NCI-H1436 (cell line): Measurements from ENCODE around the gene TMEM123.
"Not testable (repeated sequence)": the region's sequence is repeated elsewhere in the genome, so short reads cannot be mapped to it uniquely, and the experiment has no call there.

ENCODE experiments used
- DNase-seq: peaks from one replicate; lab custom pipeline; 2025; lab: John Stamatoyannopoulos, UW

TMEM123 gene

GRCh38 chr11:102391549-102392237 is 60.9 kb downstream of the TMEM123 start:
- no peak for DNase-seq

DNA sequence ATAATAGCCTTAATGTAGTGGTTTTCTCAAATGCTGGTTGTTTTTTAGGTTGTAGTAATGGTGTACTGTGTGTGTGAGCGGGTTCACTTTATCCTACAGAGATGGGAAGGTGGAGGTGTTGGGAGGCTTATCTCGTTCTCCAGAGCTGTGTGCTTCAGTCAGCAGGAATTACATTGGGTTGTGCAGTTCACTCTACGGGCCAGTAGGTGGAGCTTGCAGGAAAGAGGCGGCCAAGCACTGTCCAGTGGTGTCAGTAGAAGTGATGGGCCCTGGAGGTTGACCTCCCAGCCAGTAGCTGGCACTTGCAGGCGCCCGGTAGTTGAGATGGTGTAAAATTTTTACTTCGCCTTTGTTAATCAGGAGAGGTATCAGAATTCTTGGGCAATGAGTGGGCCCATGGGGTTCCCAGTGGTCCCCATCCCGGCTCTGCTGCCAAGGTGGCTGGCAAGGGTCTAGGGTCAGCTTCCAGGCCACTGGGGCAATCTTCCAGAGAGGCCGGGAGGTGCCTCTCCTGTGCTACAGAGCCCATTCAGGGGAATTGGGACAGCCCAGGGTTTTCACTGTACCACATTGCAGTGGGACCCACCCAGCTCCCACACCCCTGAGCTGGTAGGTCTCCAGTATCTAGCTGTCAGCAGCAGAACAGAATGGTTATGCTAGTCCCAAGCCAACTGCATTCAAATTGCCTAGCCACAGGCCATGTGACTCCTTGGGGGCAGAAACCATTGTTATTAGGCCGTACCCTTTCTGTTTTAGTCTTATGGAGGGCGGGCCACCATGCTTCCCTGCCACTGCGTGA is 61.7 kb downstream of the TMEM123 start:
- peak; percentile 51 for DNase-seq

DNA sequence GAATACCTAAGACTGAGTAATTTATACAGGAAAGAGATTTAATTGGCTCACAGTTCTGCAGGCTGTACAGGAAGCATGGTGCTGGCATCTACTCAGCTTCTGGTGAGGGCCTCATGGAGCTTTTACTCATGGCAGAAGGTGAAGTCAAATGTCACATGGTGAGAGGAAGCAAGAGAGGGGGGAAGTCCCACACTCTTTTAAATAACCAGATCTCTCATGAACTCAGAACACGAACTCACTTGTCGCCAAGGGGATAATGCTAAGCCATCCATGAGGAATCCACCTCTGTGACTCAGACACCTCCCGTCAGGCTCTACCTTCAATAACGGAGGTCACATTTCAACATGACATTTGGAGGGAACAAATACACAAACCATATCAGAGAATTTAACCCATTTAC is 63.3 kb downstream of the TMEM123 start:
- no peak for DNase-seq

DNA sequence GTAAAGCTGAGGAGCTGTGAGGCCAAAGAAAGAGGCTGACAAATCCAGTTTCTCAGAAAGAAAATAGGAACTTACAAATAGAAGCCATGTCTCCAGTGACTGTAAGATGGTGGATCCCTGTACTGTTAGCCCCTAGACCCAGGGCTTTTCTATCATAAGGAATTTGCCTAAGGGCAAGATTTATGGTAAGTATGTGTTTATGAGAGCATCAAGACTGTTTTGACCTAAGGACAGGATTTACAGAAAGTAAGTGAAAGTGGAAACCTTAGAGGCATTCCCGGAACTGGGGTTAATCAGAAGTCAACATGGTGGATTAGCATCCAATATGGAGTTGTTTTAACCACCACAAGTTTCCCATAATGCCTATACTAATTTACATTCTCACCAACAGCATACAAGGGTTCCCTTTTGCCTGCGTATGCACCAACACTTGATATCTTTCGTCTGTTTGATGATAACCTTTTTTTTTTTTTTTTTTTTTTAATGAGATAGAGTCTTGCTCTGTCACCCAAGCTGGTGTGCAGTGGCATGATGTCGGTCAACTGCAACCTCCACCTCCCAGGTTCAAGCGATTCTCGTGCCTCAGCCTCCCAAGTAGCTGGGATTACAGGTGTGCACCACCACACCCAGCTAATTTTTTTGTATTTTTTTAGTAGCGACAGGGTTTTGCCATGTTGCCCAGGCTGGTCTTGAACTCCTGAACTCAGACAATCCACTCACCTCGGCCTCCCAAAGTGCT is 65.4 kb downstream of the TMEM123 start:
- DNase-seq, result no peak

DNA sequence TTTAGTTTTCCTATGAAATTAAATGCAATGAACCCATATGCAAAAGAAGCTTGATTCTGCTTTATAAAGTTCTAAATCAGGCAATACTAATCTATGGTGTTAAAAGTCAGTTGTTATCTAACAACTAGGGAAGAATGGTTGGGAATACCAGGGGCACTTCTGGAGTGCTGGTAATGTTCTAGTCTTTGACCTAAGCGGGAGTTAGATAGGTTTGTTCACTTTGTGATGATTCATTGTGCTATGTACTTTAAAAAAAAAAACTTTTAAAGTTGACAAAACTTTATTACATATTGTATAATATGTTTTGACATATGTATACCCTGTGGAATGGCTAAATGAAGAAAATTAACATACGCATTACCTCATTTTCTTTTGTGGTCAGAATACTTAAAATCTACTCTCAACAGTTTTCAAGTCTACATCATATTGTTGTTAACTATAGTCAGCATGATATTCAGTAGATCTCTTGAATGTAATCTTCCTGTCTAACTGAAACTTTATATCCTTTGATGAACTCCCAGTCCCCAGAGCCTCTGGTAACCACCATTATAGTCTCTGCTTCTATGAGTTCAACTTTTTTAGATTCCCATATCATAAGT is 66.3 kb downstream of the TMEM123 start:
- DNase-seq, result no peak

DNA sequence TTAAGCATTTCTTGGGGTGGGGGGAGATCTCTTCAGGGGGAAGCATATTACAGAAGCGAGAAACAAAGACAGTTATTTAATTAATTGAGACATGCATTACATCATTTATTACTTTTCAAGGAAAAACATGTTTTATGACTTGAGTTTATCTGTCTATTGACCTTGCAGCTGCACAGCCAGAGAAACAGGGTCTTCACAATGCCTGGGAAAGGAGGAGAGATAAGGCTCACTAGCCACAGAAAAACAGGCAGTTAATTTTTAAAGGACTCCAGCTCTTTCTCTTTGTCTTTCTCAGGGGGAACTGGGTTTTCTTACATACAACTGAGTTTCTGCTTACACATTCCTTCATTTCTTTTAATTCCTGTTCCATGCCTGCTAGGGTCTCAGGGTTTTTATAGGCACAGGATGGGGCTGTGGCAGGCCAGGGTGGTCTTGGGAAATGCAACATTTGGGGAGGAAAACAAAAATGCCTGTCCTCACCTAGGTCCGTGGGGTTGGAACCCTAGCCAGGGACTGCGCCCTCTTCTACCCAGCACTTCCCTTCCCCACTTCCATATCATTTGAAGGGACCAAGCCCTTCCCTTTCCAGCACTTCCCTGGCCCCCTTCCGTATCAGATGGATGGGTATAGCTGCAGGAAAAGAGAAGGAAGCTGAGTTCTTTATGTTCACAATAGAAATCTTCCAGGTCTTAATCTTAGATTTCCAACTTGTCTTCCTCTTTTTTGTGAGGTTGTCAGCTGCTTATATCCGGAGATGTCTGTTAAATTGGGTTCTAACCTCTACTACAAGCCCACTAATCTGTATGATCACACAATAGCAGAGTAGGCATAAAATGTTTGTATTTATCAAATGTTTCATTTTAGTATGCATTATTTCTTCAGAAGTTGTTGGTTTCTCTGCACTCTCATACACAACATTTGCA is 67.2 kb downstream of the TMEM123 start:
- no peak for DNase-seq

DNA sequence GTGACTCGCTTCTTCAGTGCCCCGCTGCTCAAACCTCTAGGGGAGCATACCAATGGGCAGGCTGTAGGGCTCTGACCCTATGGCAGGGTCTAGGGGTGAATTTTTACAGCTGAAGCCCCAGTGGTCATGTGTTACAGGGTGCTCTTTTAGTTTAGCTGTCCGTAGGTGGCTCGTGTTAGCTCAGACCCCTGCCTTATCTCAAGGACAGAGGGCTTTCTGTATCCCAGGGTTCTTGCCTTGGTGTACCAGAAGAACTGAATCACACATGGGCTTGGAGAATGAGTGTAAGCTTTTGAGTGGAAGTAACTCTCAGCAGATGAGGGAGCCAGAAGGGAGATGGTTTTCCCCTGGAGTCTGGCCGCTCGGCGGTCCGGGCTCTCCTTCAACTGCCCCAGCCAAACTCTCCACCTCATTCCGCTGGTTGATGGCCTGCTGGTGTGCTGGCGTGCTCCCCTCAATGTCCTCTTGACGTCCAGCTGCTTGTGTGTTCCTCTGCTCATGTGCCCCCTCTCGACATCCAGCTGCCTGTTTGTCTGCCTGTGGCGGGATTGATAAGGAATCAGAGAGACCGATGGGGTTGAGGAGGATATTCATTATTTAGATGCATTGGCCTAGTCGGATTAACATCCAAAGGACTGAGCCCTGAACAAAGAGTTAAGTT is 68.0 kb downstream of the TMEM123 start:
- DNase-seq, result no peak

DNA sequence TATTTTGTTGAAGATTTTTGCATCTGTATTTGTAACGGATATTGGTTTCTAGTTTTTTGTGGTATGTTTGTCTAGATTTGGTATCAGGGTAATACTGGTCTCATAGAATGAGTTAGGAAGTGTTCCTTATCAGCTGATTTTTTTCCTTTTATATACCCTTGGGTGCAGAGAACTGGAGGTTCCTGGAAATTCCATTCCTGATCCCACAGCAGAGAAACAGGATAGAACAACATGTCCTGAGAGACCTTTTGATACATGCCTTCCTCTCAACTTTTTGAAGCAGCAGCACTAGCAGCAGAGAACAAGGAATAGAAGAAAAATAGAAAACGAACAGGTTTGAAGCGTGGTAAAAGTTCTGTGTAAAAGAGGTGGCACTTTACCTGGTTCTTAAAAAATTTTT is 68.7 kb downstream of the TMEM123 start:
- DNase-seq, result no peak

- no peak for DNase-seq
These were observed 70.2 kb downstream of the TMEM123 start for GRCh38 chr11:102382384-102382783.

GRCh38 chr11:102378818-102379217 is 73.7 kb downstream of the TMEM123 start:
- DNase-seq, result no peak

GRCh38 chr11:102377891-102378290 is 74.7 kb downstream of the TMEM123 start:
- no peak for DNase-seq

GRCh38 chr11:102375720-102376399 is 76.7 kb downstream of the TMEM123 start:
- no peak for DNase-seq

- not testable (repeated sequence) for DNase-seq
These were observed 77.7 kb downstream of the TMEM123 start for GRCh38 chr11:102374633-102375424.

DNA sequence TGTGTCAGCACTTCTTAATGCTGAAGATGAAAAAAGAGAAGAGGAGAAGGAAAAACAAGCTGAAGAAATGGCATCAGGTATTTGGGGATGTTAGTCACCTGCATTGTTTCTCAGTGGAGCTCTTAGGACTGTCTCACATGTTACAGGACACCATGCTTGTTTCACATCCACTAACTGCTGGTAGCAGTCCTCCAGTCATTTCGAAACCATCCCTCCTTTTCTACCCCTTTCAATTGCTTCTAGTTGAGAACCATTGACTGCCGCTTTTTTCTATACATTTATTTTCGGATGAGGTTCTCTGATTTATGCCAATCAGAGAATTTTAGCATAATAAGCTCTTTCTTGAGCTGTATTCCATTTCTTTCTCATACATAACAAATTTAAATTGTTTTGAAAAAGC is 84.1 kb downstream of the TMEM123 start:
- no peak for DNase-seq

DNA sequence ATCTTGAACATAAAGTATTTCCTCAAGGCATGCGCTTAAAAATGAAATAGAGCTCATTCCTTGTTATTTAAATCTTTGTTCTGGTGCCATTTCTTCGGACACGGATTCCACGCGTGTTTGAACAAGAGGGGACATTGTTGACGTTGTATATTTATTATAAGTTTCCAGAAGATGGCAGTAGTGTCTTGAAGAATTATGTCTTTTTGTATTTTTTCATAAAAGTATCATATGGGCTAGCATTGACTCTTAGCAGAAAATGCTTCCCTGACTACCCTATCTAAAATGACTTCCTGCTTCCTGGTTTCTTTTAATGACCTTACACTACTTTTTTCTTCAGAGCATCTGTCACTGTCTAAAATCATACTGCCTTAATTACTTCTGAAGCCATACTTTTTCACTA is 85.2 kb downstream of the TMEM123 start:
- no peak for DNase-seq

GRCh38 chr11:102364991-102365390 is 87.6 kb downstream of the TMEM123 start:
- no peak for DNase-seq

DNA sequence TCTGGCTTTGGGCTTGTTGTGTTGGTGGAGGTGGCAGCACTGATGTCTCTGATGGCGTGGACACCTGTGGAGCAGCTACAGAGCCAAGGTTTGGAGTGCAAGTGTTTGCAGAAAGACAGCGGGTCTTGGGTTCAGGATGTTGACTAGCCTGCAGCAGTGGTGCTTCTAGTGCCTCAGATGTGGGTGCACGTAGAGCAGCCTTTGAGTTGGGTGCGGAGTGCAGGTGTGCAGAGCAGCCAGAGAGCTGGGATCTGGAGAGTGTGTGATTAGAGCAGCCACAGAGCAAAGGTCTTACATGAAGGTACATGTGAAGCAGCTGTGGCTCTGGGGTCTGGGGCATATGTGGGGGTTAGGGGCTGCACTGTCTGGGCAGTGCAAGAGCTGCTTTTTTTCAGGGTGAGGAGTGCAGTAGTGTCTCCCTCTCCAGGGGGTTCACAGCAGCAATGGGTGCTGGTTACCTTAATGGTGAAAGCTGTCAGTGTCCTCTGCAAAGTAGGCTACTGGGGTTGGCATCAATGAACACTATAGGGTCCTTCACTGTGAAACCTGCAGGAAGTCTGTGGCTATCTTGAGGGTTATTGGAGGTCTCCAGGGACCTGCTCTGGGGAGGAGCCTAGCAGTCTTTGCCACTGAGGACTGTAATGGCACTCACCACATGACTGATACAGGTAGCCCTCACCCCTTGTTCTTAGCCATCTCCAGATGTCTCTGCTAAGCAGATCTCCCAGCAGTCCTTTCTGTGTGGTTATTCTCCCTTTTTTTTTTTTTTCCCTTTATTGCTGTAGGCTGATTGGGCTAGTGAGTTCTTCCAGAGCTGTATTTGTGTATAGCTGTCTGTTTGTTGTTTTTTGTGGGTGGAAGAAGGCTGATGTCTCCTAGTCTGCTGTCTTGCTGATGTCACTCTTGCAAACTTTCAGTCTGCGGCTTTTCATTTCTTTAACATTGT is 91.2 kb downstream of the TMEM123 start:
- no peak for DNase-seq

DNA sequence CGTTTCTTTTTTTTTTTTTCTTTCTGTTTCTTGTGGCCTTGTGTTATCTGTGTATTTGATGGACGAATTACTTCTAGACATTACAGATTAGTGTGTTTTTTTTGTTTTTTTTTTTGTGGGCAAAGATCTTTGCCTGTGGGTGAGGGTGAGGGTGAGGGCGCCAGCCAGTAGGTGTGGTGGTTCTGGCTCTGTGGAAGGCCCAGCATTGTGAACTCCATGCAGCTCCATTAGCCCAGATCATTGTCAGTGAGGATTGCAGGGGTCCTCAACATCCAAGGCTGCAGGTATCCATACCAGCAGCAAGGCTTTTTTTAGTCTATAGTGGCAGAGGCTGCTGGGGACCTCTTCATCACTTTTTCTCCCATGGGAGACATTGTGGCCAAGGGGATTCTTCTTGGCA is 91.9 kb downstream of the TMEM123 start:
- DNase-seq, result no peak
